ENCODE results near the gene KRTAP10-9. TPM values are rescaled to one million over a fixed set of nuclear protein-coding genes. Genes with fewer than 3 reads are reported as not detected.
"Not testable (repeated sequence)": the region's sequence is repeated elsewhere in the genome, so short reads cannot be mapped to it uniquely, and the experiment has no call there.

The KRTAP10-9 gene
- total RNA-seq, 1 experiment from 2014 or later: not detected

DNA sequence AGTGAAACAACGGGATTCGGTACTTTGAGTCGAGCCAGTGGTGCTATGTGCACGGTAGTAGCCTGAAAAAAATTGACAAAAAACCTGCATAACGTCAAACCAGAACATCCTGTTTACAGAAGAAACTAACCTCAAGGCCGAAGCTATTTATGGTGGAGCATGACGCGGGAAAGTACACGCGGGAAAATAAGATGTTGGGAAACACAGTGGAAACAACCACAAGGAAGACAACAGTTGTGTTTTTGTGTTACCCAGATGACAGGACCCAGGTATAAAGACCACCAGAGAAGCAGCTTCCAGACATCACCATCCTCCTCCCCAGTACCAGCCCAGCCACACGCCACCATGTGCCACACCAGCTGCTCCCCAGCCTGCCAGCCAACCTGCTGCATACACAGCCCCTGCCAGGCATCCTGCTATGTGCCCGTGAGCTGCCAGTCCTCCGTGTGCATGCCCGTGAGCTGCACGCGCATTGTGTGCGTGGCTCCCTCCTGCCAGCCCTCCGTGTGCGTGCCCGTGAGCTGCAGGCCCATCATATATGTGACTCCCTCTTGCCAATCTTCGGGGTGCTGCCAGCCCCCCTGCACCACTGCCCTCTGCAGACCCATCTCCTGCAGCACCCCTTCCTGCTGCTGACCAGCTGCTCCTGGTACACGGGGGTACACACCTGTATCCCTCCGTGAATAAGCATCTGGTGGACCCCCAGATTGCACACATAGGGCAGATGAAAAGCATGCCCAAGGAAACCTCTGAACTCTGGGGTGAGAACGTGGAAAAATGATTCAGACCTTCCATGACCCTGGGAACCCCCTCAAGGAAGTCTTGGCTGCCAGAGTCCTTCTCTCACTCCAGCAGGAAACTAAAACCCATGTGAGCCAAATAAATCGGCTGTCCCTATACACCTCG is 31.0 kb downstream of the KRTAP10-9 start, which contains the start of gene KRTAP12-3:
TSS of gene KRTAP12-3 (plus strand) at position 298 of the 906 bp plus-strand sequence. CDS start at position 346, 48 bp downstream.
- Histone ChIP-seq H3K27me3 (replicated peaks; ENCODE audit: insufficient read depth, low read depth, low read length, poor library complexity) (no peaks in the 10 kb centered on the region), H3K27ac (ENCODE audit: low read depth, low read length, poor library complexity, severe bottlenecking) (no peak within 1 kb of the TSS), H3K9me3 (ENCODE audit: low read depth, low read length, poor library complexity, severe bottlenecking) (no peaks in the 10 kb centered on the region), H3K4me1 (ENCODE audit: insufficient read depth, low read length, poor library complexity, severe bottlenecking) (no peaks in the 10 kb centered on the region), H3K4me3 (ENCODE audit: low read depth, low read length, poor library complexity, severe bottlenecking) (no peak within 1 kb of the TSS), H3K36me3 (ENCODE audit: insufficient read depth, low read length, poor library complexity, severe bottlenecking) (no peaks in the 10 kb centered on the region)
- CTCF ChIA-PET: no interaction called here
- TF ChIP-seq CTCF (conservative IDR thresholded peaks at IDR 0.05; ENCODE audit: low read depth, low read length) (no peak), EZH2 (IDR thresholded peaks at IDR 0.05; ENCODE audit: borderline replicate concordance, low read depth, low read length, poor library complexity, severe bottlenecking) (no peak)
- DNase-seq (ENCODE audit: low spot score): no peak
- POLR2A ChIA-PET (ENCODE audit: low non-redundant PET): no interaction called here
- intact Hi-C loops (cut with micrococcal nuclease; ENCODE audit: unreplicated experiment): no loop called here
- BruUV-seq (replicated peaks): no TSS peak

- Histone ChIP-seq H3K27ac (ENCODE audit: low read depth, low read length, poor library complexity, severe bottlenecking) (no peak overlapping the region), H3K36me3 (ENCODE audit: insufficient read depth, low read length, poor library complexity, severe bottlenecking) (no peaks in the 10 kb centered on the region), H3K4me1 (ENCODE audit: insufficient read depth, low read length, poor library complexity, severe bottlenecking) (no peaks in the 10 kb centered on the region), H3K27me3 (replicated peaks; ENCODE audit: insufficient read depth, low read depth, low read length, poor library complexity) (no peaks in the 10 kb centered on the region), H3K9me3 (ENCODE audit: low read depth, low read length, poor library complexity, severe bottlenecking) (no peaks in the 10 kb centered on the region), H3K4me3 (ENCODE audit: low read depth, low read length, poor library complexity, severe bottlenecking) (no peak overlapping the region)
- no TSS peak for BruUV-seq (replicated peaks)
- ChIA-PET POLR2A (ENCODE audit: low non-redundant PET) (no interaction called here), CTCF (no interaction called here)
- TF ChIP-seq EZH2 (IDR thresholded peaks at IDR 0.05; ENCODE audit: borderline replicate concordance, low read depth, low read length, poor library complexity, severe bottlenecking): no peak
- TF ChIP-seq CTCF (conservative IDR thresholded peaks at IDR 0.05; ENCODE audit: low read depth, low read length): no peak
- intact Hi-C loops (cut with micrococcal nuclease; ENCODE audit: unreplicated experiment): no loop called here
- DNase-seq (ENCODE audit: low spot score): no peak
Observed at GRCh38 chr21:44658541-44658910, 31.6 kb downstream of the KRTAP10-9 start.

GRCh38 chr21:44658913-44659595 is 32.2 kb downstream of the KRTAP10-9 start:
- no peaks in the 10 kb centered on the region for H3K27me3 ChIP-seq (replicated peaks; ENCODE audit: insufficient read depth, low read depth, low read length, poor library complexity)
- no peak overlapping the region for H3K4me3 ChIP-seq (ENCODE audit: low read depth, low read length, poor library complexity, severe bottlenecking)
- DNase-seq (ENCODE audit: low spot score): no peak
- ChIA-PET POLR2A (ENCODE audit: low non-redundant PET) (no interaction called here), CTCF (no interaction called here)
- intact Hi-C loops (cut with micrococcal nuclease; ENCODE audit: unreplicated experiment): no loop called here
- TF ChIP-seq CTCF (conservative IDR thresholded peaks at IDR 0.05; ENCODE audit: low read depth, low read length) (no peak), EZH2 (IDR thresholded peaks at IDR 0.05; ENCODE audit: borderline replicate concordance, low read depth, low read length, poor library complexity, severe bottlenecking) (no peak)
- no peaks in the 10 kb centered on the region for H3K9me3 ChIP-seq (ENCODE audit: low read depth, low read length, poor library complexity, severe bottlenecking)
- no peaks in the 10 kb centered on the region for H3K4me1 ChIP-seq (ENCODE audit: insufficient read depth, low read length, poor library complexity, severe bottlenecking)
- H3K36me3 ChIP-seq (ENCODE audit: insufficient read depth, low read length, poor library complexity, severe bottlenecking): no peaks in the 10 kb centered on the region
- BruUV-seq (replicated peaks): no TSS peak
- H3K27ac ChIP-seq (ENCODE audit: low read depth, low read length, poor library complexity, severe bottlenecking): no peak overlapping the region

GRCh38 chr21:44661567-44661966 is 34.7 kb downstream of the KRTAP10-9 start:
- intact Hi-C loops (cut with micrococcal nuclease; ENCODE audit: unreplicated experiment); H3K36me3 ChIP-seq (ENCODE audit: insufficient read depth, low read length, poor library complexity, severe bottlenecking); H3K4me1 ChIP-seq (ENCODE audit: insufficient read depth, low read length, poor library complexity, severe bottlenecking); H3K27me3 ChIP-seq (replicated peaks; ENCODE audit: insufficient read depth, low read depth, low read length, poor library complexity); CTCF ChIA-PET; H3K27ac ChIP-seq (ENCODE audit: low read depth, low read length, poor library complexity, severe bottlenecking); BruUV-seq (replicated peaks); H3K9me3 ChIP-seq (ENCODE audit: low read depth, low read length, poor library complexity, severe bottlenecking); H3K4me3 ChIP-seq (ENCODE audit: low read depth, low read length, poor library complexity, severe bottlenecking); DNase-seq (ENCODE audit: low spot score); POLR2A ChIA-PET (ENCODE audit: low non-redundant PET): not testable (repeated sequence)
